Rectal smooth muscle tissue (tissue), 1 donor: ENCODE data around the gene ARV1.

Experiments used
- H3K27ac ChIP-seq: one replicate; pipeline ENCODE4 v1.7.0; 2013; ENCODE audit warnings: low read depth, low read length, inconsistent platforms
- H3K27me3 ChIP-seq: one replicate; pipeline ENCODE4 v1.7.0; 2013; ENCODE audit warnings: low read length; ENCODE audit not compliant: control insufficient read depth, insufficient read depth
- H3K36me3 ChIP-seq: one replicate; pipeline ENCODE4 v1.7.0; 2013; ENCODE audit warnings: low read length; ENCODE audit not compliant: control insufficient read depth, insufficient read depth
- H3K4me1 ChIP-seq: one replicate; pipeline ENCODE4 v1.7.0; 2013; ENCODE audit warnings: low read length; ENCODE audit not compliant: control insufficient read depth, insufficient read depth
- H3K4me3 ChIP-seq: one replicate; pipeline ENCODE4 v1.7.0; 2013; ENCODE audit warnings: low read length
- H3K9ac ChIP-seq: one replicate; pipeline ENCODE4 v1.7.0; 2013; ENCODE audit warnings: low read length

The ARV1 gene

DNA sequence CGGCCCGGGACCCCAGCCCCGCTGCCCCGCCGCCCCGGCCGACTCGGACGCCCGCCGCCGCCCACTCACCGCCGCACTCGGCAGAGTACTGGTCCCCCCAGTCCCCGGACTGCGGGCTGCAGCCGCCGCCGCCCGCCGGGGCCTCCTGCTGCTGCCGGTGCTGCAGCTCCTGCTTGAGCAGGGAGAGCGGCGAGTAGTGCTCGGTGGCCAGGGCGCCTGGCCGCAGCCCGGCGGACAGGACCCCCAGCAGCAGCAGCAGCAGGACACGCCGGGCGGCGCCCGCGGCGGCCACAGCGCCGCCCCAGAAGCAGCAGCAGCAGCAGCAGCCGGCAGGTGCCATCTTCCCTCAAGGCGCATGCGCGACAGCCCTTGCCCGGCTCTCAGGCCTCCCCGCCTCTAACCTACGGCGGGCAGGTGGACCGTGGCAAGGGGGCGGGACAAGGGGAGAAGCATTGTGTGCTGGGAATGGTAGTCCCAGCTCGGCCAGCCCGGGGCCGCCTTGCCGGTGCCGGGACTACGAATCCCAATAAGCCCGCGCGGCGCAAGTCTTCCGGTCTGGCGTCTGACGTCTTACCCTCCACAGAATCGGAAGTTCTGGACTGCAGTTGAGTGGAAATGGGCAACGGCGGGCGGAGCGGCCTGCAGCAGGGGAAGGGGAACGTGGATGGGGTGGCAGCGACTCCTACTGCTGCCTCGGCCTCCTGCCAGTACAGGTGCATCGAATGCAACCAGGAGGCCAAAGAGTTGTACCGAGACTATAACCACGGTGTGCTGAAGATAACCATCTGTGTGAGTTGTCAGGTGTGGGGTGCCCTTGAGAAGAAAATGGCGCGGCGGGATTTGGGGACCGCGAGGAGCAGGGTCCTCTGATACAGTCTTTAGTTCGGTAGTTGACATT is at the start of gene ARV1, which contains the start of gene TTC13:
Gene ARV1 (plus strand): TSS at position 604 of the 898 bp plus-strand sequence. CDS start 12 bp downstream, at position 616.
Gene TTC13 (minus strand): TSS at position 371 of the 898 bp plus-strand sequence. CDS start 31 bp downstream, at position 340.
- peak within 1 kb of the TSS; percentile 31 for H3K27ac ChIP-seq
- no peaks in the 10 kb centered on the region for H3K36me3 ChIP-seq
- peak within 1 kb of the TSS; percentile 84 for H3K4me3 ChIP-seq
- no peaks in the 10 kb centered on the region for H3K27me3 ChIP-seq
- H3K4me1 ChIP-seq: peaks cover 9% of the 10 kb centered on the region
- H3K9ac ChIP-seq: peak within 1 kb of the TSS; percentile 45

DNA sequence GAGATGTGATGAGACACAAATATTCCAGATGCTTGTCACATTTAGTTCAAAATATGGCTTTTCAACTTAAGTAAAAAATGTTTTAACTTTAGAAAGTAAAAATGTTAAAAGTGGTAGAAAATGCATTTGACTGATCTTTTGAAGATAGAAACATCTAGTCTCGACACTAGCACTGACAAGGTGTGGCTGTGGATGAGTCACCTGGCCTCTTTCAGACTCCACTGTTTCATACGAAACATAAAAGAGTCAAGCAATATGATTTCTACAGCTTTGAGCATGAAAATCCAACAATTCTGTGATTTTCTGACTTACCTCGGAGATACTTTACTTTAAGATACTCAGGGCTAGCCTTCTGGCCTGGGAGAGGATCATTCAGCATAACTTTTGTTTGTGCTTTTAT is 47.9 kb upstream of the ARV1 start:
- no peak overlapping the region for H3K27ac ChIP-seq
- no peak overlapping the region for H3K4me3 ChIP-seq
- peaks cover 10% of the 10 kb centered on the region for H3K36me3 ChIP-seq
- no peak overlapping the region for H3K9ac ChIP-seq
- no peaks in the 10 kb centered on the region for H3K27me3 ChIP-seq
- no peaks in the 10 kb centered on the region for H3K4me1 ChIP-seq

DNA sequence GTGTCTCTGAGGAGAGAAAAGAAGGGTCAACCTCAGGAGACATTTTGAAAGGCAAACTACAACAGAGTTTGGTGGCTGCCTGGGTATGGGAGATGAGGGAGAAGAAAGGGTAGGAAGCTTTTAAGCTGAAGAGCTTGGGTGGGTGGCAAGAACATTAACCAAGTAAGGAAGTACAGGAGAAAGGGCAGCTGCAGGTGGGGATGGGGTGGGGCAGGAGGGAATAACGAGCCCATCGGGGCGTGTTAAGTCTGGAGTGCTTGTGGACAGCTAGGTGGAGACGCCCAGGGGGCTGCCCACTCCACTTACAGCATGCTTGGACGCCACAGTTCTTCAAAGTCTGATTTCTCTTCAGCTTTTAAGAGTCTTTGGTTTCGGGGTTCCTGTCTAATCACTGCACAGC is 43.0 kb upstream of the ARV1 start:
- no peaks in the 10 kb centered on the region for H3K4me1 ChIP-seq
- no peaks in the 10 kb centered on the region for H3K27me3 ChIP-seq
- no peak overlapping the region for H3K4me3 ChIP-seq
- no peak overlapping the region for H3K27ac ChIP-seq
- H3K36me3 ChIP-seq: peaks cover 2% of the 10 kb centered on the region
- no peak overlapping the region for H3K9ac ChIP-seq

DNA sequence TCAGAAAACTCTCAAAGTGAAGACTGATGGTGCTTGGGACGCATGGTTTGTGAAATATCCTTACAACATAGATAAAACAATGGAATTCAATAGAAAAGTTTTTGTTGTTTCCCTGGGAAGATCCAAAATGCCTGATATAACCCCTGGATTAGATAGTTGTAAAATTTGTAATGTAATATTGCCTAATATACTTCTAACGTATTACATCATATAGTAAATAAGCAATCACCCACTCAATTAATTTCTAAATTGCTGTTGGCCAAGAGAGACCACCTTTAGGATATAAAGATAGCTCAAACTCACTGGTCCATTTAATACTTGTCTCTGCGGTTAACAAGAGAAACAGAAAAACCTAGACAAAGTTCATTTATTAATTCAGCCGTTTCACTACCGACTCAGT is 42.4 kb upstream of the ARV1 start:
- Histone ChIP-seq H3K4me1 (no peaks in the 10 kb centered on the region), H3K27me3 (no peaks in the 10 kb centered on the region), H3K9ac (no peak overlapping the region), H3K36me3 (peaks cover 2% of the 10 kb centered on the region), H3K27ac (no peak overlapping the region), H3K4me3 (no peak overlapping the region)

DNA sequence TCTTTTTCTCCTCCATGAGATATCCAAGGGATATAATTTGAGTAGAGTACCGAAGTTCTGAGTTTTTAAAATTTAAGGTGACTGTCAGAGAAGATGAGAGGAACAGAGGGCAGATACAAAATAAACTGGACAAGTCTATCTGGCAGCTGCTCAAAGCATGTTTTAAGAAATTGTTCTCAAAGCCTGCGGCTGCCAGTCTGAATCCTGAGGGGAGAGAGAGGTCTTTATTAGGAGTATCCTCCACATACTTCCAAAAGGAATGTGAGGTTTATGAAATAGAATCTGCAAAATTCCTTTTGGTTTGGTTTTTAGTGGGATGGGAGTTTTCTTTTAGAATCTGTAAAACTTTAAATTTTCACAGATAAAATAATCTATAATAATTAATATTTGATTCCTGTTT is 41.5 kb upstream of the ARV1 start:
- Histone ChIP-seq H3K4me1 (no peaks in the 10 kb centered on the region), H3K9ac (no peak overlapping the region), H3K27me3 (no peaks in the 10 kb centered on the region), H3K27ac (no peak overlapping the region), H3K4me3 (no peak overlapping the region), H3K36me3 (peaks cover 2% of the 10 kb centered on the region)

DNA sequence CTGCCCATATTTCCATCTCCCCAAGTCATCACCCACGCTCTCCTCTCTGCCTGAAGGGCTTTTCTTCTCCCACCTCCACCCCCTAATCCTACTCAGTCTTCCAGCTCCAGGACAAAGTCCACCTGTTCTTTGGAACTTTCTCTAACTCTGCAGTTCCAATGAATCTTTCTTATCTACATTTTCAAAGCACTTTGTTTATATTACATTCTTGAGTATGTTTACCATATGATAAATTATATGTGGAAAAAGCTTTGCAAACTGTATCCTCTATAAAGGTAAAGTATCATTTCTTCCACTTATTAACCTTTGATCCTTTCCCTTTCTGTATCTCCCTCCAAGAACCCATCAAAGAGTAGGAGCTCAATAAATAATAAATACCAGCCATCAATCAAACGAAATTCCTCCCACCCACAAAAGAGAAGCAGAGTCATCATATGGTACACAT is 39.9 kb upstream of the ARV1 start:
- Histone ChIP-seq H3K4me1 (no peaks in the 10 kb centered on the region), H3K36me3 (peaks cover 2% of the 10 kb centered on the region), H3K27ac (no peak overlapping the region), H3K9ac (no peak overlapping the region), H3K4me3 (no peak overlapping the region), H3K27me3 (no peaks in the 10 kb centered on the region)

DNA sequence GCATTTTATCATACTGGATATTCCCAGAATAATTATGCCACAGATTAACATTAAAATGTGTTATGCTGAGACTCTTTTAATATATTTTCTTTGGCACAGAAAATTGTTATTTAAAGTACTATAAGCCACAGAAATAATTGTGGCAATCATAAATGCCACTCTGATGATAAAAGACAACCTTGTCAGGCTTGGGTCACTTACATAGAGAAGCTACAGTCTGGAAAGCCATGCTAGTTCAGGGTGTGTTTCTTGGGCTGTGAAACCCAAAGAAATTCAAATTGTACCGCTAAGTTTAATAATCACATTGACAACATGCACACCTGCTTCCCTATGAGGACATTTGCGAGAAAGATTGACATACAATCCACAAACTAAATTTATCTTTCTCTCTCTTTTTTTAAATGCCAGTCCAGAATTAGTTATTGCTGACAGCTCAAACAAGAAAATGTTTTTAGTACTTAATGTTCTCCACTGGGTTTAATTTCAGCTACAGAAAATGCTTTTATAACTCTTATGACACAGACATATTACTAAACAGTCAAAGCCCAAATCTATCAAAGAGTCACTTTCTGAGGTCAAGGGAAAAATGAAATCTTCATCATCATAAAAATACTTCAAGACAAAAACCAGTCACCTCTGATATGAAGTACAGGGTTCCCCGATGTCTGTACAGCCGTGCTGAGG is 38.9 kb upstream of the ARV1 start:
- Histone ChIP-seq H3K36me3 (peaks cover 3% of the 10 kb centered on the region), H3K4me3 (no peak overlapping the region), H3K4me1 (no peaks in the 10 kb centered on the region), H3K27me3 (no peaks in the 10 kb centered on the region), H3K27ac (no peak overlapping the region), H3K9ac (no peak overlapping the region)

DNA sequence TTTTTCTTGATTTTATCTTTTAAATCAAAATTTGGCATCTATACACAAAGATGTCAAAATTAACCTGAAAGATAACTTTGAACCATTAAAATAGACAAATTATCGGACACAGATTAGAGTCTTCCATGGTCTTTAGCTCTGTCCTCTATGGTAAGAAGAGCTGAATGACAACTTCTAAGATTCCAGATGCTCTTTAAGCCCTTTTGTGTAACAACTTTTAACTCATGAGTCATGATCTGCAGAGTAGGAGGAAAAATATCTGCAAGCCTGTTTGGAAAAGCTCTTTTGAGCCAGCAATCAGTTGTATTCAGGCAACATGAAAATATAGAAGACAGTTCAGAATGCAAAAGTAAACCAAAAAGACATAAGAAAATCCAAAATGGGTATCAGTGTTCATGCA is 38.0 kb upstream of the ARV1 start:
- Histone ChIP-seq H3K27me3 (no peaks in the 10 kb centered on the region), H3K4me3 (no peak overlapping the region), H3K4me1 (no peaks in the 10 kb centered on the region), H3K9ac (no peak overlapping the region), H3K36me3 (peaks cover 6% of the 10 kb centered on the region), H3K27ac (no peak overlapping the region)

DNA sequence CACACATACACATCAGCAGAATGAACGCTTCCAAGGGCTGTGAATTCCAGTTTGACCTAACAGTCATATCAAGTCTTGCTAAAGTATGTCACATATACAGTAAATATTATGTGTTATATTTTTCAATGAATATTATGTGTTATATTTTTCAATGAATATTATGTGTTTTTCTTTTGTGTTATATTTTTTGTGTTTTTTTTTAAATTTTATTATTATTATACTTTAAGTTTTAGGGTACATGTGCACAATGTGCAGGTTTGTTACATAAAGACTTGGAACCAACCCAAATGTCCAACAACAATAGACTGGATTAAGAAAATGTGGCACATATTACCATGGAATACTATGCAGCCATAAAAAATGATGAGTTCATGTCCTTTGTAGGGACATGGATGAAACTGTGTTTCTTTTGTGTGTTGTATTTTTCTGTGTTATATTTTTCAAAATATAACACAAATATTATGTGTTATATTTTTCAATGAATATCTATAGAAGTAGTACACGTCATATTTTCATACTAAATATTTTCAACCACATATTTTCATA is 35.8 kb upstream of the ARV1 start:
- H3K9ac ChIP-seq: no peak overlapping the region
- H3K4me3 ChIP-seq: no peak overlapping the region
- no peak overlapping the region for H3K27ac ChIP-seq
- H3K27me3 ChIP-seq: no peaks in the 10 kb centered on the region
- peaks cover 8% of the 10 kb centered on the region for H3K36me3 ChIP-seq
- no peaks in the 10 kb centered on the region for H3K4me1 ChIP-seq

DNA sequence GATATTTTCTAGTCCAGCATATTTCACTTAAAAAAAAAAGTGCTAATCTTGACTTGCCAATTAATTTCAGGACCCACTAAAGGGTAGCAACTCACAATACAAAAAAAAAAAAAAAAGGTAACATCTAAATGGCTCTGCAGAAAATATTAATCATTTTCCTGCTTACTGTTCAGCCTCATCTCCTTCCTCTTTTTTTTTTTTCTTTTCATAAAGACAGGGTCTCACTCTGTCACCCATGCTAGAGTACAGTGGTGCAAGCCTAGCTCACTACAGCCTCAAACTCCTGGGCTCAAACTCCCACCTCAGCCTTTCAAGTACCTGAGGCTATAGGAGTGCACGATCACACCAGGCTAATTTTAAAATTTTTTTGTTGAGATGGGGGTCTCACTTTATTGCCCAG is 30.6 kb upstream of the ARV1 start:
- no peak overlapping the region for H3K9ac ChIP-seq
- H3K36me3 ChIP-seq: peaks cover 12% of the 10 kb centered on the region
- no peak overlapping the region for H3K4me3 ChIP-seq
- no peaks in the 10 kb centered on the region for H3K4me1 ChIP-seq
- no peaks in the 10 kb centered on the region for H3K27me3 ChIP-seq
- no peak overlapping the region for H3K27ac ChIP-seq

DNA sequence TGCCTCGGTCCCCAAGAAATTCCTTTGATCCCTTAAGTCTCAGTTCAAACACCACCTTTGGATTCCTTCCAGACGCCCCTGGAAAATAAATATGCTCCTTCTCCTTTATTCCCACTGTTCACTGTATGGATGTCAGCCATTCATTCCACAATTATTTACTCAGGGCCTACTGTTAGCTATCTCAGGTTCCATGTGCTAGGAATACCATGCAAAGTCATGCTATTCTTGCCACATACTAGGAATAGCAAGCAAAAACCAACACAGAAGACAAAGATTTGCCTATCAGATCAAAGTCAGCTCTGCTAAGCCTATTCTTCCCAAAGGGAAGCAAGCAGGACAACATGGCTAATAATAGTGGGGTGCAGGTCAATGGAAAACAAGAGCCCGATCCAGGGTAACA is 30.0 kb upstream of the ARV1 start:
- Histone ChIP-seq H3K4me3 (no peak overlapping the region), H3K4me1 (no peaks in the 10 kb centered on the region)

DNA sequence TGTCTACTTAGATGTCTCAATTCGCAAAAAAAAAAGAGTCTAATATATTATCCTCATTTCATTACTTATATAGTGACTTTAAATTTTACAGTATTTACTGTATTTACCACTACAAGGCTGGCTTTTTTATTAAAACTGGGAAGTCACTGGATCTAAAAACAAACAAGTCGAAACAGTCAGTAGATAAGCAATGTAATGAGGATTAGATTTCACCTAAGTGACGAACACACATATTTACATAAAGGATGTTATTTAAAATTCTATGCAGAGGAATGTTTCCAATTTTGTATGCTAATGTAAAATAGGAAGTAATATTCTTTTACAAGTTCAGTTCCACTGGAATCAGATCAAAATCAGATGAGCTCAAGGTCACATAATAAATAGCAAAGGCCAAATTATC is 28.5 kb upstream of the ARV1 start:
- no peaks in the 10 kb centered on the region for H3K27me3 ChIP-seq
- H3K36me3 ChIP-seq: peaks cover 8% of the 10 kb centered on the region
- H3K9ac ChIP-seq: no peak overlapping the region
- no peaks in the 10 kb centered on the region for H3K4me1 ChIP-seq
- no peak overlapping the region for H3K27ac ChIP-seq
- H3K4me3 ChIP-seq: no peak overlapping the region

More for the DNA sequence above, 30.0 kb upstream of the ARV1 start:
- no peak overlapping the region for H3K27ac ChIP-seq
- H3K27me3 ChIP-seq: no peaks in the 10 kb centered on the region
- H3K9ac ChIP-seq: no peak overlapping the region
- peaks cover 12% of the 10 kb centered on the region for H3K36me3 ChIP-seq
